ENCODE data around the gene L1TD1.

Gene L1TD1

DNA sequence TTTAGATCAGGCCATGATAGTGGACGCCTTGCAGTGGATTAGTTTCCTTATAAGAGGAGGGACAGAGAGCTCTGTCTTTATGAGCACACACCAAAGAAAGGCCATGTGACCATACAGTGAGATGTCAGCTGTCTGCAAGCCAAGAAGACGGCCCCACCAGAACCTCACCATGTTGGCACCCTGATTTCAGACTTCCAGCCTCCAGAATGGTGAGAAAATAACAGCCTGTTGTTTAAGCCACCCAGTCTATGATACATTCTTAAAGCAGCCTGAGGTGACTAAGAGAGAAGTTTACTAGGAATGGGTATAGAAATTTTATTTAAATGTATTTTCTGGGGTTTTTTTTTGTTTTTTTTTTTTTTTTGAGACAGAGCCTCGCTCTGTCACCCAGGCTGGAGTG is 29.5 kb downstream of the L1TD1 start:
- TF ChIP-seq, protein P1, sequence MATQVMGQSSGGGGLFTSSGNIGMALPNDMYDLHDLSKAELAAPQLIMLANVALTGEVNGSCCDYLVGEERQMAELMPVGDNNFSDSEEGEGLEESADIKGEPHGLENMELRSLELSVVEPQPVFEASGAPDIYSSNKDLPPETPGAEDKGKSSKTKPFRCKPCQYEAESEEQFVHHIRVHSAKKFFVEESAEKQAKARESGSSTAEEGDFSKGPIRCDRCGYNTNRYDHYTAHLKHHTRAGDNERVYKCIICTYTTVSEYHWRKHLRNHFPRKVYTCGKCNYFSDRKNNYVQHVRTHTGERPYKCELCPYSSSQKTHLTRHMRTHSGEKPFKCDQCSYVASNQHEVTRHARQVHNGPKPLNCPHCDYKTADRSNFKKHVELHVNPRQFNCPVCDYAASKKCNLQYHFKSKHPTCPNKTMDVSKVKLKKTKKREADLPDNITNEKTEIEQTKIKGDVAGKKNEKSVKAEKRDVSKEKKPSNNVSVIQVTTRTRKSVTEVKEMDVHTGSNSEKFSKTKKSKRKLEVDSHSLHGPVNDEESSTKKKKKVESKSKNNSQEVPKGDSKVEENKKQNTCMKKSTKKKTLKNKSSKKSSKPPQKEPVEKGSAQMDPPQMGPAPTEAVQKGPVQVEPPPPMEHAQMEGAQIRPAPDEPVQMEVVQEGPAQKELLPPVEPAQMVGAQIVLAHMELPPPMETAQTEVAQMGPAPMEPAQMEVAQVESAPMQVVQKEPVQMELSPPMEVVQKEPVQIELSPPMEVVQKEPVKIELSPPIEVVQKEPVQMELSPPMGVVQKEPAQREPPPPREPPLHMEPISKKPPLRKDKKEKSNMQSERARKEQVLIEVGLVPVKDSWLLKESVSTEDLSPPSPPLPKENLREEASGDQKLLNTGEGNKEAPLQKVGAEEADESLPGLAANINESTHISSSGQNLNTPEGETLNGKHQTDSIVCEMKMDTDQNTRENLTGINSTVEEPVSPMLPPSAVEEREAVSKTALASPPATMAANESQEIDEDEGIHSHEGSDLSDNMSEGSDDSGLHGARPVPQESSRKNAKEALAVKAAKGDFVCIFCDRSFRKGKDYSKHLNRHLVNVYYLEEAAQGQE (IDR thresholded peaks at IDR 0.05; ENCODE audit: insufficient read depth in 1 of 2, low read depth in 2 of 2, low read length in 2 of 2), result no peak

DNA sequence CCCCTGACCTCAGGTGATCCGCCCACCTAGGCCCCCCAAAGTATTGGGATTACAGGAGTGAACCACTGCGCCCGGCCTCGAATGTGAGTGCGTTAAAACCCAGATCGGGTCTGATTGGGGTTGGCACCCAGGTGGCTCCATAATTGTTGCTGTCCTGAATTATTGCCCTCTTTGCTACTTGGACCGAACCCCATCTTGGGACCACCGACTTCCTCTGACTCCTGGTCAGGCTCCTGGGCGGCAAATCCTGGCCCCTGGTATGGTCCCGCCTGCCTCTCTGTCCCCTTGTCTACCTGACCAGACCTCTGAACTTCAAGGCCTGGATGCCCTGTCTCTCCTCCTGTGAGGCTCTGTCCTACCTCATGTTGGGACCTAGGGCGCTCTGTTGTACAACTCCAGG is 32.8 kb downstream of the L1TD1 start:
- TF ChIP-seq TAF1 (IDR thresholded peaks at IDR 0.05; ENCODE audit: borderline replicate concordance, insufficient read depth, low read length) (no peak), FOXP2 (optimal IDR thresholded peaks at IDR 0.05; ENCODE audit: borderline replicate concordance, extremely low read depth, extremely low read length, insufficient read depth) (no peak), POLR2AphosphoS5 (IDR thresholded peaks at IDR 0.05; ENCODE audit: low read depth, low read length) (no peak), SIN3A (IDR thresholded peaks at IDR 0.05; ENCODE audit: borderline replicate concordance, insufficient read depth, low read length) (no peak)
- TF ChIP-seq, protein P1 (IDR thresholded peaks at IDR 0.05; ENCODE audit: insufficient read depth in 1 of 2, low read depth in 2 of 2, low read length in 2 of 2), result no peak

DNA sequence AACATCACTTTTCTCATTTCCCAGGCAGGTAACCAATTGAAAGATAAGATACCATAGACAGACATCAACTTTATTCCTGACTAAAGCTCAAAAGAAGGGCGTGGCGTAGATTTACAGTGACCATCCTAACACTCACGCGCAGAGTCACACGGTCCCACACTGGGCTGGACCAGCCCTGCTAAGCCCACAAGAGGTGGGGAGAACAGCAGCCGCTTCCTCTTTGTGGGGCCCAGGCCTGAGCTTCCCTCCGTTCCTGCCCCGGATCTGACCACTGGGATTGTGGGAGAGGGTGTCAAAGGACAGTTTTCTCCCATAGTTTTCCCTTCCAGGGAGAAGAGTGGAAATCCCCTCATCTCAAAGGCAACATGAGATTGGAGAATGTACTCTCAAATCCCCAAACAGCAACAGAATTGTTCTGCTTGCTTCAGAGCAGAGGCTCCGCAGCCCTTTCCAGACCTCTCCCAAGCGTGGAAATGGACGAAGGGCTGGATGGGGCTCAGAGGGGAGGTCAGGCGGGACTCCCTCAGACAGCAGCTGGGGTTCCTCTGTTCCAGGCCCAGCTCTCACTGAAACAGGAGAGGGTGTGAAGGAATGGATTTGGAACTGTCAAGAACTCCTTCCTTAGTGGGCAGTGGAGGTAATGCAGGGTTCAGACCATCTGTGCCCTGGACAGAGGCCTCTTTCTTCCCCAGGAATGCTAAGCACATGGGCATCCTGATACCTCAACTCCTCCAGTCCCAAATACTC is 33.7 kb downstream of the L1TD1 start:
- no peak for TF ChIP-seq TAF1 (IDR thresholded peaks at IDR 0.05; ENCODE audit: borderline replicate concordance, insufficient read depth, low read length)
- TF ChIP-seq SIN3A (IDR thresholded peaks at IDR 0.05; ENCODE audit: borderline replicate concordance, insufficient read depth, low read length), result no peak
- TF ChIP-seq, protein P1 (IDR thresholded peaks at IDR 0.05; ENCODE audit: insufficient read depth in 1 of 2, low read depth in 2 of 2, low read length in 2 of 2), result no peak
- no peak for TF ChIP-seq FOXP2 (optimal IDR thresholded peaks at IDR 0.05; ENCODE audit: borderline replicate concordance, extremely low read depth, extremely low read length, insufficient read depth)
- TF ChIP-seq POLR2AphosphoS5 (IDR thresholded peaks at IDR 0.05; ENCODE audit: low read depth, low read length), result no peak

DNA sequence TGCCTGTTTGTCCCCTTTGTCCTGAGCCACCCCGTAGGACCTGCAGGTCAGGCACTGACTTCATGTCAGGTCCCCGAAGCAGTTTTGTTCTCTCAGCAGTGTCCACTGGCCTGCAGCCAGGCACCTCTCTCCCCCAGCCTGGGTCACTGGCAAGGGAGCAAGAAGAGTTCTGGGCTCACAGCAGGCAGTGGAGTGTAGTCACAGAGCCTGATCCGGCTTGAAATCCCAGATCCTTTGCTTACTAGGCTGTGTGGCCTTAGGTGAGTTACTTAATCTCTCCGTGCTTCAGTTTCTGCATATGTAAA is 34.2 kb downstream of the L1TD1 start:
- TF ChIP-seq POLR2AphosphoS5 (IDR thresholded peaks at IDR 0.05; ENCODE audit: low read depth, low read length) (no peak), TAF1 (IDR thresholded peaks at IDR 0.05; ENCODE audit: borderline replicate concordance, insufficient read depth, low read length) (no peak), SIN3A (IDR thresholded peaks at IDR 0.05; ENCODE audit: borderline replicate concordance, insufficient read depth, low read length) (no peak), FOXP2 (optimal IDR thresholded peaks at IDR 0.05; ENCODE audit: borderline replicate concordance, extremely low read depth, extremely low read length, insufficient read depth) (no peak)
- TF ChIP-seq, protein P1 (IDR thresholded peaks at IDR 0.05; ENCODE audit: insufficient read depth in 1 of 2, low read depth in 2 of 2, low read length in 2 of 2), result no peak

DNA sequence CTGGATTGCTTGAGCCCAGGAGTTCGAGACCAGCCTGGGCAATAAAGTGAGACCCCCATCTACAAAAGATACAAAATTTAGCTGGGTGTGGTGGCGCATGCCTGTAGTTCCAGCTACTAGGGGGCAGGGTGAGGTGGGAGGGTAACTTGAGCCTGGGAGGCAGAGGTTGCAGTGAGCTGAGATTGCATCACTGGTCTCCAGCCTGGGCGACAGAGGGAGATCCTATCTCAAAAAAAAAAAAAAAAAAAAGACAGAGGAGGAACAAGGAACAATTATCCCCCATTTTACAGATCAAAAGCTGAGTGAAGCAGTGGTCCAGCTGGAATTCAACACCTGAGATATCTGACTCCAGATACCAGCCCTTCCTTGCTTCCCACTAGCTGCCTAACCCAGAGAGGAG is 34.8 kb downstream of the L1TD1 start:
- TF ChIP-seq POLR2AphosphoS5 (IDR thresholded peaks at IDR 0.05; ENCODE audit: low read depth, low read length), result no peak
- TF ChIP-seq FOXP2 (optimal IDR thresholded peaks at IDR 0.05; ENCODE audit: borderline replicate concordance, extremely low read depth, extremely low read length, insufficient read depth), result no peak
- TF ChIP-seq SIN3A (IDR thresholded peaks at IDR 0.05; ENCODE audit: borderline replicate concordance, insufficient read depth, low read length), result no peak
- no peak for TF ChIP-seq TAF1 (IDR thresholded peaks at IDR 0.05; ENCODE audit: borderline replicate concordance, insufficient read depth, low read length)
- TF ChIP-seq, protein P1 (IDR thresholded peaks at IDR 0.05; ENCODE audit: insufficient read depth in 1 of 2, low read depth in 2 of 2, low read length in 2 of 2), result no peak

Measured in PFSK-1 (cell line).